Gastrocnemius medialis (tissue), 4 donors: Measurements from ENCODE around the gene SPACA7. TPM values are rescaled to one million over a fixed set of nuclear protein-coding genes. Genes with fewer than 3 reads are reported as not detected.
"Not testable (repeated sequence)": the region's sequence is repeated elsewhere in the genome, so short reads cannot be mapped to it uniquely, and the experiment has no call there.

Source experiments
- ATAC-seq, 2 donors: fragments of 150-250 bp; one replicate each; pipeline ENCODE4 v1.9.1; 2016
- DNase-seq, 2 donors: peaks; one replicate each; pipeline ENCODE4 v3.0.0-alpha.2; 2019
- H3K27ac ChIP-seq, 4 donors: fragments of 200-600 bp; sonication (generic); 1 replicate in 1 of 4; 2 replicates in 3 of 4; pipeline ENCODE4 v1.5.1; 2016 to 2018; ENCODE audit warnings: mild to moderate bottlenecking in 2 of 4, moderate library complexity in 1 of 4
- H3K27me3 ChIP-seq, 3 donors: fragments of 200-600 bp; sonication (generic) in 2 of 3; 1 replicate in 1 of 3; 2 replicates in 2 of 3; pipeline versions ENCODE4 v1.5.1 to v1.6.0; 2016 to 2019; ENCODE audit warnings: mild to moderate bottlenecking in 1 of 3, moderate library complexity in 1 of 3
- H3K36me3 ChIP-seq, 2 donors: fragments of 200-600 bp; sonication (generic) in 1 of 2; one replicate each; pipeline ENCODE4 v1.5.1; 2017 to 2018
- H3K4me1 ChIP-seq, 2 donors: fragments of 200-600 bp; sonication (generic) in 1 of 2; one replicate each; pipeline ENCODE4 v1.5.1; 2016 to 2017; ENCODE audit warnings: mild to moderate bottlenecking in 2 of 2
- H3K4me3 ChIP-seq, 4 donors: fragments of 200-600 bp; sonication (generic) in 3 of 4; 1 replicate in 1 of 4; 2 replicates in 3 of 4; pipeline ENCODE4 v1.5.1; 2016 to 2019; ENCODE audit warnings: mild to moderate bottlenecking in 2 of 4
- H3K9me3 ChIP-seq, 3 donors: fragments of 200-600 bp; sonication (generic) in 2 of 3; 1 replicate in 1 of 3; 2 replicates in 2 of 3; pipeline ENCODE4 v1.5.1; 2016 to 2019
- CTCF ChIP-seq, 5 experiments: fragments of 450-650 bp in 3 of 5; fragments of 200-600 bp in 2 of 5; sonication (generic) in 2 of 5; IDR thresholded peaks in 4 of 5; conservative IDR thresholded peaks in 1 of 5; 1 replicate in 4 of 5; 2 replicates in 1 of 5; pipeline ENCODE4 v1.5.1; 2016 to 2019; ENCODE audit warnings: antibody characterized with exemption in 5 of 5, mild to moderate bottlenecking in 3 of 5, moderate library complexity in 3 of 5
- POLR2A ChIP-seq, 2 donors: fragments of 450-650 bp; IDR thresholded peaks; one replicate each; pipeline ENCODE4 v1.6.1; 2017; ENCODE audit warnings: antibody characterized with exemption in 2 of 2, mild to moderate bottlenecking in 2 of 2, moderate library complexity in 2 of 2
- in situ Hi-C, 4 donors: fragments of 200-750 bp; cut with MboI; loops; one replicate each; pipeline versions ENCODE4 v1.15.0 to v1.8.0; 2017; ENCODE audit warnings: low sequenced_read_pairs in 4 of 4
- intact Hi-C: fragments of 100-400 bp; cut with DNase I; formaldehyde crosslinking; loops from one replicate; pipeline ENCODE4 v1.15.1; 2023; ENCODE audit warnings: low total_unique reads
- total RNA-seq, 4 donors: library from RNA; depleted of rRNA; stranded (reverse); fragments of >200 nt; gene quantifications; one replicate each; pipeline versions ENCODE4 v1.1.0 to v1.2.3, GENCODE V29; 2016

SPACA7 gene
- total RNA-seq, 4 donors from 2014 or later: not detected

GRCh38 chr13:112431734-112432133 lies 55.6 kb downstream of the SPACA7 start:
- H3K4me1 ChIP-seq: no peaks in the 10 kb centered on the region
- TF ChIP-seq CTCF (IDR thresholded peaks at IDR 0.05 in 4 of 5, conservative IDR thresholded peaks at IDR 0.05 in 1 of 5): no peak
- in situ Hi-C loops: loop anchor here in 1 of 4 donors (25.0 kb wide), 1 partner anchor 969 kb away; no protein-coding TSS in a partner anchor
- intact Hi-C loops: no loop called here
- peaks cover 0 to 4% (median 0%) of the 10 kb centered on the region in 3 donors for H3K27me3 ChIP-seq
- DNase-seq (no peak), ATAC-seq (no peak)
- no peaks in the 10 kb centered on the region for H3K36me3 ChIP-seq
- no peaks in the 10 kb centered on the region for H3K9me3 ChIP-seq
- H3K4me3 ChIP-seq: no peak overlapping the region
- H3K27ac ChIP-seq: no peak overlapping the region

- H3K36me3 ChIP-seq, H3K4me3 ChIP-seq, H3K4me1 ChIP-seq, ATAC-seq, H3K27ac ChIP-seq, intact Hi-C loops, DNase-seq, H3K9me3 ChIP-seq, H3K27me3 ChIP-seq: not testable (repeated sequence)
- in situ Hi-C loops: loop anchor here in 1 of 4 donors (25.0 kb wide), 1 partner anchor 970 kb away; no protein-coding TSS in a partner anchor
Observed at GRCh38 chr13:112432734-112433133, 56.6 kb downstream of the SPACA7 start.

- H3K36me3 ChIP-seq, H3K4me3 ChIP-seq, ATAC-seq, H3K27me3 ChIP-seq, intact Hi-C loops, H3K4me1 ChIP-seq, H3K27ac ChIP-seq, H3K9me3 ChIP-seq: not testable (repeated sequence)
- in situ Hi-C loops: loop anchor here in 1 of 4 donors (25.0 kb wide), 1 partner anchor 971 kb away; no protein-coding TSS in a partner anchor
- DNase-seq: peak in 1 of 2 donors; percentile 1
Observed at GRCh38 chr13:112433517-112433916, 57.4 kb downstream of the SPACA7 start.

- TF ChIP-seq CTCF (IDR thresholded peaks at IDR 0.05 in 4 of 5, conservative IDR thresholded peaks at IDR 0.05 in 1 of 5) (no peak), POLR2A (IDR thresholded peaks at IDR 0.05) (no peak)
- in situ Hi-C loops (loop anchor here in 1 of 4 donors (25.0 kb wide), 1 partner anchor 972 kb away; no protein-coding TSS in a partner anchor), intact Hi-C loops (no loop called here)
- Histone ChIP-seq H3K27me3 (peaks cover 0 to 4% (median 0%) of the 10 kb centered on the region in 3 donors), H3K9me3 (peaks cover 0 to 4% (median 0%) of the 10 kb centered on the region in 3 donors), H3K4me1 (no peaks in the 10 kb centered on the region), H3K4me3 (no peak overlapping the region), H3K27ac (no peak overlapping the region), H3K36me3 (no peaks in the 10 kb centered on the region)
- no peak for DNase-seq
- ATAC-seq: no peak
Observed at GRCh38 chr13:112434032-112434431, 57.9 kb downstream of the SPACA7 start.

DNA sequence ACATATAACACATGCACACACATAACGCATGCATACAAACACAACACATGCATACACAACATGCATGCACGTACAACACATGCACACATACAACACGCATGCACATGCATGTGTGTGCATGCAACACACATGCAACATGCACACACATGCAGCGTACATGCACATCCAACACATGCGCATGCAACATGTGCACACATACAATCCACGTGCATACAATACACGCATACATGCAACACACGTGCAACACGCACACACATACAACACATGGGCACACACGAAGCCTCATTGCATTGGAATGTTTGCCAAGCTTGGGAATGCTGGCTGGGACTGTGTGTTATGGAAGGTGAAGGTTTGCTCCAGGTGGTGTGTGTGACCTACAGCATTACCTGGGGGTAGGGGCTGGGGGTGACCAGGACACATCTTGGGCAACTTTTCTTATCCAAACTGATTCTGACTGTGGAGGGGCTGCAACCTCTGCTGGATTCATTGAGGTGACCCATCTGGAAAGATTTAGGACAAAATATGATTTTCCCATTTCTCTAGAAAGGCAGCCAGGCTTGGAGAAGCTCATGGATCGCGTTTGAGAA lies 58.9 kb downstream of the SPACA7 start:
- H3K9me3 ChIP-seq: peaks cover 0 to 4% (median 0%) of the 10 kb centered on the region in 3 donors
- H3K27ac ChIP-seq: no peak overlapping the region
- DNase-seq (no peak), ATAC-seq (no peak)
- in situ Hi-C loops: loop anchor here in 1 of 4 donors (25.0 kb wide), 1 partner anchor 973 kb away; no protein-coding TSS in a partner anchor
- H3K27me3 ChIP-seq: peaks cover 0 to 4% (median 0%) of the 10 kb centered on the region in 3 donors
- H3K4me1 ChIP-seq: no peaks in the 10 kb centered on the region
- intact Hi-C loops: no loop called here
- TF ChIP-seq POLR2A (IDR thresholded peaks at IDR 0.05): no peak
- no peak for TF ChIP-seq CTCF (IDR thresholded peaks at IDR 0.05 in 4 of 5, conservative IDR thresholded peaks at IDR 0.05 in 1 of 5)
- no peak overlapping the region for H3K4me3 ChIP-seq
- H3K36me3 ChIP-seq: no peaks in the 10 kb centered on the region
